Esophagus squamous epithelium (tissue), 4 donors: ENCODE measurements around the gene SREBF1.

ENCODE experiments used
- CTCF ChIP-seq, 6 experiments: fragments of 450-650 bp in 4 of 6; fragments of 200-600 bp in 2 of 6; sonication (generic) in 2 of 6; IDR thresholded peaks; one replicate each; pipeline ENCODE4 v1.5.1; 2016 to 2019; ENCODE audit warnings: antibody characterized with exemption in 6 of 6, mild to moderate bottlenecking in 4 of 6, moderate library complexity in 4 of 6
- POLR2A ChIP-seq, 4 donors: fragments of 450-650 bp; IDR thresholded peaks; one replicate each; pipeline ENCODE4 v1.6.1; 2017; ENCODE audit warnings: antibody characterized with exemption in 4 of 4, mild to moderate bottlenecking in 4 of 4, moderate library complexity in 3 of 4

GRCh38 chr17:17824783-17825614 is 11.8 kb downstream of the SREBF1 start:
- TF ChIP-seq CTCF (IDR thresholded peaks at IDR 0.05): no peak
- no peak for TF ChIP-seq POLR2A (IDR thresholded peaks at IDR 0.05)
